GM12878 (cell line): Measurements from ENCODE around the gene WIPF1. TPM values are rescaled to one million over a fixed set of nuclear protein-coding genes. Genes with fewer than 3 reads are reported as not detected.

Experiments used
- ATAC-seq: fragments of 200-7000 bp; cut with Tn5 transposase; 3 replicates; pipeline ENCODE4 v1.9.1; 2020; ENCODE audit warnings: mild to moderate bottlenecking, moderate library complexity
- BruUV-seq: library from RNA; stranded (reverse); fragments of 400-500 nt; replicated peaks from 2 replicates; lab custom pipeline; 2021; lab: Mats Ljungman, UMichigan
- CTCF ChIA-PET: fragments of 300-600 bp; sonication (Branson Sonifier 250); formaldehyde crosslinking; extraction: SDS; loops from one replicate; lab custom pipeline; 2021; ENCODE audit warnings: inconsistent platforms; lab: Yijun Ruan, JAX
- POLR2A ChIA-PET: fragments of 350-600 bp; formaldehyde crosslinking; extraction: SDS; loops from one replicate; lab custom pipeline; 2021; ENCODE audit warnings: inconsistent platforms; lab: Charles Lee
- RAD21 ChIA-PET: fragments of 300-600 bp; sonication (Branson Sonifier 250); formaldehyde crosslinking; loops from one replicate; lab custom pipeline; 2023; ENCODE audit warnings: antibody characterized with exemption; ENCODE audit not compliant: unreplicated experiment; lab: Charles Lee
- SMC1A ChIA-PET: fragments of 300-600 bp; sonication (Branson Sonifier 250); formaldehyde crosslinking; loops from one replicate; lab custom pipeline; 2023; ENCODE audit not compliant: unreplicated experiment, uncharacterized antibody; lab: Charles Lee
- DNase-seq: peaks from one replicate; pipeline ENCODE4 v3.0.0-alpha.2; 2011; ENCODE audit warnings: low read depth, low spot score
- FAIRE-seq: peaks from 3 replicates; lab custom pipeline; 2011; peaks lifted over from hg19 to GRCh38; lab: Jason Lieb, UNC
- H2AFZ ChIP-seq: 2 replicates; pipeline ENCODE4 v1.6.0; 2011; ENCODE audit warnings: low read depth, low read length, control low read depth; ENCODE audit not compliant: control insufficient read depth
- H3K27ac ChIP-seq: 2 replicates; pipeline ENCODE4 v1.5.1; 2011; ENCODE audit warnings: control low read depth; ENCODE audit not compliant: control insufficient read depth, insufficient read depth
- H3K27me3 ChIP-seq, 2 experiments: replicated peaks in 1 of 2; 2 replicates each; pipeline versions ENCODE4 v1.6.0 to v1.6.1; 2011; ENCODE audit warnings: low read length in 1 of 2; ENCODE audit not compliant: control insufficient read depth in 2 of 2, insufficient read depth in 2 of 2
- H3K36me3 ChIP-seq, 2 experiments: 2 replicates each; pipeline ENCODE4 v1.5.1; 2011; ENCODE audit warnings: low read length in 1 of 2; ENCODE audit not compliant: control insufficient read depth in 2 of 2, insufficient read depth in 2 of 2
- H3K4me1 ChIP-seq: 2 replicates; pipeline ENCODE4 v1.6.1; 2011; ENCODE audit warnings: mild to moderate bottlenecking, low read length, moderate library complexity, mixed read lengths; ENCODE audit not compliant: control insufficient read depth, insufficient read depth
- H3K4me2 ChIP-seq: 2 replicates; pipeline ENCODE4 v1.6.0; 2011; ENCODE audit warnings: control low read depth; ENCODE audit not compliant: control insufficient read depth, insufficient read depth
- H3K4me3 ChIP-seq: fragments of 200-600 bp; sonication (generic); 2 replicates; pipeline ENCODE4 v1.5.1; 2016
- H3K79me2 ChIP-seq: 2 replicates; pipeline ENCODE4 v1.6.0; 2011; ENCODE audit warnings: low read length; ENCODE audit not compliant: control insufficient read depth, insufficient read depth
- H3K9ac ChIP-seq: 2 replicates; pipeline ENCODE4 v1.8.0; 2011; ENCODE audit warnings: low read length, control low read depth, mixed read lengths; ENCODE audit not compliant: control insufficient read depth, insufficient read depth
- H3K9me3 ChIP-seq: replicated peaks from 3 replicates; pipeline ENCODE4 v1.5.1; 2011; ENCODE audit warnings: mild to moderate bottlenecking, low read length; ENCODE audit not compliant: control insufficient read depth, insufficient read depth
- H4K20me1 ChIP-seq: 2 replicates; pipeline ENCODE4 v1.6.0; 2011; ENCODE audit not compliant: control insufficient read depth, insufficient read depth
- GATAD2B ChIP-seq: fragments of 450-650 bp; conservative IDR thresholded peaks from 2 replicates; pipeline ENCODE4 v1.6.1; 2017; ENCODE audit warnings: low read depth, mild to moderate bottlenecking, moderate library complexity
- JUNB ChIP-seq: IDR thresholded peaks from 2 replicates; pipeline ENCODE4 v1.6.1; 2016; ENCODE audit warnings: antibody characterized with exemption, mild to moderate bottlenecking
- POLR2A ChIP-seq: IDR thresholded peaks from 2 replicates; pipeline ENCODE4 v1.6.1; 2011; ENCODE audit warnings: low read depth, mild to moderate bottlenecking, low read length
- RAD51 ChIP-seq: fragments of 450-650 bp; IDR thresholded peaks from 2 replicates; pipeline ENCODE4 v1.6.1; 2016; ENCODE audit warnings: moderate library complexity, mild to moderate bottlenecking, inconsistent platforms
- RCOR1 ChIP-seq: conservative IDR thresholded peaks from 2 replicates; pipeline ENCODE4 v1.6.1; 2012; ENCODE audit warnings: low read depth, low read length, improper control_type of control experiment
- RELA ChIP-seq: fragments of 450-650 bp; IDR thresholded peaks from 2 replicates; pipeline ENCODE4 v1.8.0; 2014; ENCODE audit warnings: borderline replicate concordance; ENCODE audit not compliant: partially characterized antibody
- SREBF1 ChIP-seq: IDR thresholded peaks from 2 replicates; pipeline ENCODE4 v1.6.1; 2012; ENCODE audit warnings: mild to moderate bottlenecking, low read length
- TARDBP ChIP-seq: IDR thresholded peaks from 2 replicates; pipeline ENCODE4 v1.6.1; 2016; ENCODE audit warnings: borderline replicate concordance
- WGBS: methylation state at CpG from one replicate; pipeline ENCODE4 v1.1.6; 2016; ENCODE audit warnings: low lambda C conversion rate; ENCODE audit not compliant: insufficient replicate concordance, insufficient coverage; ENCODE audit errors: missing lambda C conversion rate; 5-methylcytosine and 5-hydroxymethylcytosine counted together
- in situ Hi-C: fragments of 300-500 bp; cut with MboI; formaldehyde crosslinking; loops from 9 replicates; pipeline ENCODE4 v1.14.3; 2018; ENCODE audit warnings: mixed read lengths
- intact Hi-C: fragments of 100-400 bp; cut with micrococcal nuclease; formaldehyde crosslinking; loops from one replicate; pipeline ENCODE4 v1.14.2; 2022; ENCODE audit not compliant: unreplicated experiment
- polyA plus RNA-seq, 11 experiments: library from polyadenylated mRNA; depleted of rRNA in 4 of 11; unstranded in 6 of 11; stranded (reverse) in 5 of 11; fragments of >200 nt; fragmentation: Nextera tagmentation in 4 of 11; fragmentation: Illumina TruSeq in 1 of 11; extraction: Ambion mirVana in 4 of 11; extraction: Trizol in 1 of 11; gene quantifications; 1 replicate in 1 of 11; 2 replicates in 10 of 11; pipeline versions ENCODE4 v1.2.1 to v1.2.3, GENCODE V29; 2011 to 2016; ENCODE audit warnings: inconsistent platforms in 2 of 11, missing spikeins in 2 of 11, low read depth in 1 of 11
- total RNA-seq, 4 experiments: library from RNA; depleted of rRNA in 3 of 4; stranded (reverse); fragments of >200 nt in 3 of 4; fragmentation: Illumina TruSeq in 1 of 4; extraction: Trizol in 1 of 4; gene quantifications; 2 replicates each; pipeline versions ENCODE4 v1.2.1 to v1.2.3, GENCODE V29; 2013 to 2021
- TF ChIP-seq, protein P1 (sequence below): fragments of 450-650 bp; IDR thresholded peaks from 2 replicates; pipeline ENCODE4 v1.6.1; 2018; ENCODE audit warnings: mild to moderate bottlenecking, low read depth, moderate library complexity; ENCODE audit not compliant: partially characterized antibody
- TF ChIP-seq, protein P2 (sequence below): IDR thresholded peaks from 2 replicates; pipeline ENCODE4 v1.6.1; 2011; ENCODE audit warnings: mild to moderate bottlenecking, low read depth, low read length, moderate library complexity; ENCODE audit not compliant: insufficient replicate concordance

The WIPF1 gene
- total and polyA plus RNA-seq, 10 of the 15 experiments (the other 5 are each of a cell fraction or from before 2014, with no cell fraction given) = 23.1 to 188 (median 68.9) TPM

DNA sequence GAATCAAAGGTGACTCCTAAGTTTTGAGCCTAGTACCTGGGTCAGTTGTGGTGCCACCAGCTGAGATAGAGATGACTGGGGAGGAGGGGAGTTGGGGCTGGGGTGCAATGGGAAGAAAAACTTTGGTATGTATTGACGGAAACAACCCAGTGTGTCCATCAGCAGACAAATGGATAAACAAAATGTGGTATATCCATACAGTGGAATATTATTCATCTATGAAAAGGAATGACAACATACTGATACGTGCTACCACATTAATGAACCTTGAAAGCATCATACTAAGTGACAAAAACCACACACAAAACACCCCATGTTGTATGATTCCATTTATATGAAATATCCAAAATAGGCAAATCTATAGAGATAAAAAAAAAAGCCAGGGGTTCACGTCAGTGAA is 69.6 kb downstream of the WIPF1 start (continued):
- TF ChIP-seq RELA (no peak), SREBF1 (no peak), RCOR1 (no peak), JUNB (no peak), POLR2A (no peak), GATAD2B (no peak)
- TF ChIP-seq, protein P1, sequence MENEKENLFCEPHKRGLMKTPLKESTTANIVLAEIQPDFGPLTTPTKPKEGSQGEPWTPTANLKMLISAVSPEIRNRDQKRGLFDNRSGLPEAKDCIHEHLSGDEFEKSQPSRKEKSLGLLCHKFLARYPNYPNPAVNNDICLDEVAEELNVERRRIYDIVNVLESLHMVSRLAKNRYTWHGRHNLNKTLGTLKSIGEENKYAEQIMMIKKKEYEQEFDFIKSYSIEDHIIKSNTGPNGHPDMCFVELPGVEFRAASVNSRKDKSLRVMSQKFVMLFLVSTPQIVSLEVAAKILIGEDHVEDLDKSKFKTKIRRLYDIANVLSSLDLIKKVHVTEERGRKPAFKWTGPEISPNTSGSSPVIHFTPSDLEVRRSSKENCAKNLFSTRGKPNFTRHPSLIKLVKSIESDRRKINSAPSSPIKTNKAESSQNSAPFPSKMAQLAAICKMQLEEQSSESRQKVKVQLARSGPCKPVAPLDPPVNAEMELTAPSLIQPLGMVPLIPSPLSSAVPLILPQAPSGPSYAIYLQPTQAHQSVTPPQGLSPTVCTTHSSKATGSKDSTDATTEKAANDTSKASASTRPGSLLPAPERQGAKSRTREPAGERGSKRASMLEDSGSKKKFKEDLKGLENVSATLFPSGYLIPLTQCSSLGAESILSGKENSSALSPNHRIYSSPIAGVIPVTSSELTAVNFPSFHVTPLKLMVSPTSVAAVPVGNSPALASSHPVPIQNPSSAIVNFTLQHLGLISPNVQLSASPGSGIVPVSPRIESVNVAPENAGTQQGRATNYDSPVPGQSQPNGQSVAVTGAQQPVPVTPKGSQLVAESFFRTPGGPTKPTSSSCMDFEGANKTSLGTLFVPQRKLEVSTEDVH = no peak

DNA sequence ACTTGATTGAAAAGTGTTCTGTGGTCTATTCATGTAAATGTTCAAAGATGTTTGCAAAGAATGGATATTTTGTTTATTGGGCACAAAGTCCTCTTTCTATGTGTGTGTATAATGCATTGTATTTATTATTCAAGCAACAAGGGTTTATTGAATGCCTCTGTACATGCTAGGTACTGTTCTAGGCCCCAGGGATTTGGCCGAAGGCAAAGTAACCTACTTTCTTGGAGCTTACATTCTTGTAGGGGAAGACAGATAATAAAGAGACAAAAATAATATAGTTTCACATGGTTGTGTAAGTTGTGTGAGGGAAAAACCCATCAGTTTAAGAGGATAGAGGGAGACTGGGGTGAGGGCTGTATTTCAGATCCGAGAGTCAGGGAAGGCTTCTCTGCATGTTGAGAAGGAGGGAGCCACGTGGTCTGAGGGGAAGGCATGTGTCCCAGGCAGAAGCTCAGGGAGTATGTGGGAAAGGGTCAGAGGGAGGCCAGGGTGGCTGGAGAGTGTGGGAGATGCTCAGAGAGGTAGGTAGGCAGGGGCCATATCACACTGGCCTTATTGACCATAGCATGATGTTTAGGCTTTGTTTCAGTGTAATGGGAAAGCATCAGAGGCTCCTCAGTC is 70.4 kb downstream of the WIPF1 start:
- H4K20me1 ChIP-seq = no peaks in the 10 kb centered on the region
- no peak for DNase-seq
- TF ChIP-seq, protein P2, sequence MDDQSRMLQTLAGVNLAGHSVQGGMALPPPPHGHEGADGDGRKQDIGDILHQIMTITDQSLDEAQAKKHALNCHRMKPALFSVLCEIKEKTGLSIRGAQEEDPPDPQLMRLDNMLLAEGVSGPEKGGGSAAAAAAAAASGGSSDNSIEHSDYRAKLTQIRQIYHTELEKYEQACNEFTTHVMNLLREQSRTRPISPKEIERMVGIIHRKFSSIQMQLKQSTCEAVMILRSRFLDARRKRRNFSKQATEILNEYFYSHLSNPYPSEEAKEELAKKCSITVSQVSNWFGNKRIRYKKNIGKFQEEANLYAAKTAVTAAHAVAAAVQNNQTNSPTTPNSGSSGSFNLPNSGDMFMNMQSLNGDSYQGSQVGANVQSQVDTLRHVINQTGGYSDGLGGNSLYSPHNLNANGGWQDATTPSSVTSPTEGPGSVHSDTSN = no peak
- TF ChIP-seq TARDBP = no peak
- TF ChIP-seq RAD51 = no peak

More for the DNA sequence above, 70.4 kb downstream of the WIPF1 start:
- Histone ChIP-seq H3K4me1 (no peaks in the 10 kb centered on the region), H3K27me3 (no peaks in the 10 kb centered on the region), H3K36me3 (no peaks in the 10 kb centered on the region), H3K9me3 (no peaks in the 10 kb centered on the region), H3K4me3 (no peak overlapping the region), H3K4me2 (no peak overlapping the region), H3K27ac (no peak overlapping the region), H3K9ac (no peak overlapping the region), H2AFZ (no peak overlapping the region), H3K79me2 (no peaks in the 10 kb centered on the region)
- 44% methylated on average over 3 of the region's 3 CpGs for WGBS
- FAIRE-seq = no peak
- ChIA-PET POLR2A (no interaction called here), SMC1A (no interaction called here), RAD21 (interaction anchor here (0.9 kb wide), 1 partner anchor 65 kb away, joined by 3 read pairs; no protein-coding TSS in a partner anchor), CTCF (interaction anchor here (1.1 to 1.2 kb wide), 3 partner anchors 19 to 160 kb away, joined by 3 to 4 read pairs (median 3); no protein-coding TSS in a partner anchor)
- in situ Hi-C loops = no loop called here
- intact Hi-C loops = no loop called here
- ATAC-seq = no peak
- no TSS peak for BruUV-seq
